BLaER1 (cell line): ENCODE data around the gene CACNA2D3.

Experiments
- H3K27ac ChIP-seq: shearing (Covaris generic); formaldehyde crosslinking; 2 replicates; pipeline ENCODE4 v1.8.1; 2022
- H3K27me3 ChIP-seq: shearing (Covaris generic); formaldehyde crosslinking; 2 replicates; pipeline ENCODE4 v1.8.1; 2022
- H3K36me3 ChIP-seq: shearing (Covaris generic); formaldehyde crosslinking; 2 replicates; pipeline ENCODE4 v1.8.1; 2022
- H3K4me1 ChIP-seq: shearing (Covaris generic); formaldehyde crosslinking; 2 replicates; pipeline ENCODE4 v1.8.1; 2022
- H3K4me2 ChIP-seq: shearing (Covaris generic); formaldehyde crosslinking; 2 replicates; pipeline ENCODE4 v1.8.1; 2022
- H3K4me3 ChIP-seq: shearing (Covaris generic); formaldehyde crosslinking; 2 replicates; pipeline ENCODE4 v1.8.1; 2022
- H3K9ac ChIP-seq: shearing (Covaris generic); formaldehyde crosslinking; 2 replicates; pipeline ENCODE4 v1.8.1; 2022
- H3K9me3 ChIP-seq: shearing (Covaris generic); formaldehyde crosslinking; 2 replicates; pipeline ENCODE4 v1.8.1; 2022
- H4K20me1 ChIP-seq: shearing (Covaris generic); formaldehyde crosslinking; 2 replicates; pipeline ENCODE4 v1.8.1; 2022
- Cebpa-rat ChIP-seq: shearing (Covaris generic); IDR thresholded peaks from 2 replicates; pipeline ENCODE4 v1.8.1; 2022

Gene CACNA2D3

DNA sequence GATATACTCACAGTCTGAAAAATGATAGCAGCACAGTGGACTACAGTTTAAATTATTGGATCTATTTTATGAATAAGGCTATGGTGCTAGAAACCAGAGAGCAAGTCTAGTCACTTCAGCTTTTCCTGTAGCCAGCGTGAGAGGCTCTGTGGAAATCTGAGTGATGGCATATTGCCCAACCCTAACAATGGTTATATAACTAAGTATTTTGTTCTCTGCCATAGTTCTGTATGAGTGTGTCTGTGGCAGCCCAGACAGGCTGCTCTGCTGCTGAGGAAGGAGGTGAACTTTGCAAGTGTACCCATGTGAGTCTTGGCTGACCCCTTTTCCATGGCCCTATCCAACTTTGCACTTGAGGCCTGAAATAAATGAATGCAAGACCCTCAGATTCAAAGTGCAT, 699.9 kb downstream of the CACNA2D3 start:
- TF ChIP-seq Cebpa-rat, result no peak
- Histone ChIP-seq H3K27ac (no peak overlapping the region), H4K20me1 (no peaks in the 10 kb centered on the region), H3K4me3 (no peak overlapping the region), H3K36me3 (no peaks in the 10 kb centered on the region), H3K9ac (no peak overlapping the region), H3K27me3 (no peaks in the 10 kb centered on the region), H3K4me2 (no peak overlapping the region), H3K9me3 (no peaks in the 10 kb centered on the region), H3K4me1 (no peaks in the 10 kb centered on the region)

DNA sequence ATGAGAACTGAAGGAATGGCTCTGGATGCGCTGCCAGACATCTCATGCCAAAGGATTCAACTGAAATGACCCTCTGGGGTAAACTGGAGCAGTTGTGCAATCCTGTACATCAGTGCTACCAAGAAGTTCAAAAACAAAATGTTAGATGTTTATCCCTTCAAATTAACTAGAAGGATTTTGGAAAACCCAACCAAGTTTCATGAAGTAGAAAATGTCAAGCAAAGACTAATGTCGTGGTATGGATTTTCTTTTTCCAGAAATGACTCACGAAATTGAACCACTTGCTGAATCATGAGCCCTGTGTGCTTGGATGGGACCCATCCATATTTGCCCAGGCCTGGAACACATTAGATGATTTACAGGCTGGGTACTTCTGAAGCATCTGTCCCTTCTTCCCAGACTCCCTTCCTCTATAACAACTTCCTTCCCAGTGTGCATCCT, 703.9 kb downstream of the CACNA2D3 start:
- peaks cover 14% of the 10 kb centered on the region for H3K9me3 ChIP-seq
- H3K4me3 ChIP-seq, result no peak overlapping the region
- TF ChIP-seq Cebpa-rat, result no peak
- H3K27ac ChIP-seq, result no peak overlapping the region
- no peaks in the 10 kb centered on the region for H4K20me1 ChIP-seq
- no peaks in the 10 kb centered on the region for H3K36me3 ChIP-seq
- H3K9ac ChIP-seq, result no peak overlapping the region
- H3K4me1 ChIP-seq, result no peaks in the 10 kb centered on the region
- H3K4me2 ChIP-seq, result no peak overlapping the region
- H3K27me3 ChIP-seq, result no peaks in the 10 kb centered on the region

DNA sequence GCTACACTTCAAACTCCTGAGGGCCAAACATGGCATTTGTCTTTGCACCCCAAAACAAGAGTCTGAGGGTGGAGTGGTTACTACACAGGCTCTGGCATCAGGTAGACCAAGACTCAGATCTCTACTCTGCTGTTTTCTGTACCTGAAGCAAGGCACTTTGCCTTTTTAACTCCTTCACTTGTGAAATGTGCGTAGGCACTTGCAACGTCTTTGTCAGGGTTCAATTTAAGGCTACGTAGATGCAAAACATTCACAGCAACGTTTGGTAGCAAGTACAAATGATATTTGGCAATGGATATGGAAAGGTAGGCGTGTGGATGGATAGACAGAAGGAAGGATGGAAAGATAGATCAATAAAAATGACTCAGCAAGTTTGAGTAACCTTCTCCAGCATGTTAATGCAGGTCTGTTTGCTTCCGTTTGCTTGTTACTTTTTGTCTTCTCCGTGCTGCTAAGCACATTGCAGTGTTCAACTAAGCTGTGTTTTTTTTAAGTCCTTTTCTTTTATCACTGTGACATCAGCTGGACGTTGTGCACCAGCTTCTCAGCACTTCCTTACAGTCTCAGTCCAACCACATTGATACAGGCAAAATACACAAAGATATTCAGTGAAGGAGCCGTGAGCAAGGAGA, 704.8 kb downstream of the CACNA2D3 start:
- no peaks in the 10 kb centered on the region for H3K27me3 ChIP-seq
- TF ChIP-seq Cebpa-rat, result no peak
- H3K4me3 ChIP-seq, result no peak overlapping the region
- H3K4me2 ChIP-seq, result no peak overlapping the region
- no peaks in the 10 kb centered on the region for H3K36me3 ChIP-seq
- H3K9me3 ChIP-seq, result peaks cover 14% of the 10 kb centered on the region
- H3K4me1 ChIP-seq, result no peaks in the 10 kb centered on the region
- no peak overlapping the region for H3K9ac ChIP-seq
- no peak overlapping the region for H3K27ac ChIP-seq
- no peaks in the 10 kb centered on the region for H4K20me1 ChIP-seq

DNA sequence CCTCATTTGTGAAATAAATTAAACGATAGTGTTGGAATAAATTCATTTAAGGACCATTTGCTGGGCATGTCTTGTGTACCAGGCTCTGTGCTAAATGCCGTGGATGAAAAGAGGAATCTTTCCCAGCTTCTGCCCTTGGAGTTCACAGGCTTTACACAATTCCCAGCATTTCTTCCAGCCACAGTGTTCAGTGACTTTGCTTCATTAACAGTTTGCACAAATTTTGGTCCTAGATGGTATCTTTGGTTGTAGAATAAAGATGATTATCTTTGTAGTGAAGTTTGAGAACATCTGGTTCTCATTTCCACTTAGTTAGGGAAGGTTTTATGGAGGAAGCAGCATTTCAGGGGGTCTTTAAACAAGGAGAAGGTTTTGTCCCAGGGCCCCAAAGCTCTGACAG, 705.4 kb downstream of the CACNA2D3 start:
- peaks cover 2% of the 10 kb centered on the region; the same call in 1 of the 2 replicates for H3K4me1 ChIP-seq
- no peak overlapping the region for H3K4me3 ChIP-seq
- H3K9ac ChIP-seq, result no peak overlapping the region
- H3K4me2 ChIP-seq, result no peak overlapping the region
- no peak for TF ChIP-seq Cebpa-rat
- H3K27ac ChIP-seq, result no peak overlapping the region
- no peaks in the 10 kb centered on the region for H3K27me3 ChIP-seq
- no peaks in the 10 kb centered on the region for H4K20me1 ChIP-seq
- H3K36me3 ChIP-seq, result no peaks in the 10 kb centered on the region
- H3K9me3 ChIP-seq, result peaks cover 14% of the 10 kb centered on the region

DNA sequence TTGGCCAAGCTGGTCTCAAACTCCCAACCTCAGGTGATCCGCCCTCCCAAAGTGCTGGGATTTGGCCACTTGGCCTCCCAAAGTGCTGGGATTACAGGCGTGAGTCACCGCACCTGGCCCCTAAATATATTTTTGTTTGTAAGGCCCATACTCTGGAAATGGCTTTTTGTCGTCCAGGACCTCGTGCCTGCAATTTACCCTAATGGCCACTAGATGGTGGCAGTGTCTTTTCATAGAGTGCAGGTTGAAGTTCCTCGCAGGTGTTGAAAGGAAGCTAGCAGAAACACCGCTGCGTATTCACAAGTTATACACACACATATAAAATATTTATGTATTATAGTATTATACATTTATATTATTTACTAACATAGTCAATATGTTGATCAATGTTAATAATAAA, 708.3 kb downstream of the CACNA2D3 start:
- Histone ChIP-seq H3K27ac (no peak overlapping the region), H3K9me3 (peaks cover 14% of the 10 kb centered on the region), H3K4me3 (no peak overlapping the region), H3K4me1 (peaks cover 7% of the 10 kb centered on the region; the same call in 1 of the 2 replicates), H3K36me3 (no peaks in the 10 kb centered on the region), H3K27me3 (no peaks in the 10 kb centered on the region), H3K4me2 (no peak overlapping the region), H4K20me1 (no peaks in the 10 kb centered on the region), H3K9ac (no peak overlapping the region)
- no peak for TF ChIP-seq Cebpa-rat

DNA sequence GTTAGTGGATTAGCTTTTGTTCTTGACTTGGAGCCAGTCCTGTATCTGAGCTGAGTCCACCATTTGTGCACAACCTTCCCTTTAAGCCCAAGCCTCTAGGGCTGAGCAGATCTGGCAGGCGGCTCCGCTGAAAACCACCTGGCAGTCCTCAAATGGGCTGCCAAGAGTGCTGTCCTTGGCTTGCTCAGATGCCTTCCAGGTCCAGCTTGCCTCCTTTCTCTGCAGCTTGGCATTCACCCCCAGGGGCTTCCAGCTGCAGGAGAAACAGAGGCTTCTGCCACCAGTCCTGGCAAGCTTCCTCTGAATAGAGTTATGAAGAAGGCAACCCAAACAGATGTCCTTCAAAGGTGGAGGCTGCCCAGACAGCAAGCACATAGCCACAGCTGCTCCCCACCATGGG, 708.8 kb downstream of the CACNA2D3 start:
- Histone ChIP-seq H3K27me3 (no peaks in the 10 kb centered on the region), H3K4me3 (no peak overlapping the region), H3K27ac (no peak overlapping the region), H3K9me3 (peaks cover 14% of the 10 kb centered on the region), H3K4me2 (no peak overlapping the region), H3K9ac (no peak overlapping the region), H4K20me1 (no peaks in the 10 kb centered on the region), H3K36me3 (no peaks in the 10 kb centered on the region), H3K4me1 (peaks cover 7% of the 10 kb centered on the region; the same call in 1 of the 2 replicates)
- TF ChIP-seq Cebpa-rat, result no peak

DNA sequence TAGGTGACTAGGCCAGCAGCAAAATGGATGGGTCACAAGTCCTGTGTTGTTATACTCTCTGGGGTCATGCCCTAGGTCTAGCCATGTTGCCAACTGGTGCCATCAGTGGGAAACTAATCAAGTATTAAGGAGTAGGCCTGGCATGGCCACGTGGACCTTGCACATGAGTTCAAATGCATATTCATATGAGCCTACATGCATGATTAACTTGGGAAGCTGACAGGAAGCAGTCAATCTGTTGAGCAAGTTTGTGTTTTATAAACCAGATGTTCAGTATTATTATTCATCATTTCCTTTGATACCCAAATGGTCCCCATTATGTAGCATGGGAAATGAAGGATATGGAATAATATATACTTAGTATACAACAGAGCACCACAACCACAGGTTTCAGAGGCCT, 710.5 kb downstream of the CACNA2D3 start:
- Histone ChIP-seq H3K9me3 (peaks cover 14% of the 10 kb centered on the region), H4K20me1 (no peaks in the 10 kb centered on the region), H3K36me3 (no peaks in the 10 kb centered on the region), H3K4me2 (no peak overlapping the region), H3K27ac (no peak overlapping the region), H3K4me1 (peaks cover 7% of the 10 kb centered on the region; the same call in 1 of the 2 replicates), H3K4me3 (no peak overlapping the region), H3K27me3 (no peaks in the 10 kb centered on the region), H3K9ac (no peak overlapping the region)
- no peak for TF ChIP-seq Cebpa-rat

DNA sequence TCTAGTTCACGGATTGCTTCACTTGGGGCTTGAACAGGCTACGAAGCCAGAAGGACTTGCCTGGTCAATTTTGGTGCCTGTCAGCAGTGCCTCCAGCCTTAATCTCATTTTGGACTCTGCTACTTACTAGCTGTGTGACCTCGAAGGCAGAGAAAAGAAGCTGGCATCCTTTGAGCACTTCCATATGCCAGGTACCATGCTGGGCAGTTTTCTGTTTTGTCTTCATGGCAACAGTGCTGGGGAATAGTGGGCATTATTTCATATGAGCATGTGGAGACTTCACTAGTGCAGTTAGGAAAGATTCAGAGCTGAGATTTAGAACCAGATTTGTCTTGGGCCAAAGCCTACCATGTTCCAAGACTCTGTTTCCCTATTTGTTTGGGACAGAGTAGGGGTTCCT, 713.3 kb downstream of the CACNA2D3 start:
- peaks cover 7% of the 10 kb centered on the region; the same call in 1 of the 2 replicates for H3K4me1 ChIP-seq
- no peaks in the 10 kb centered on the region for H3K27me3 ChIP-seq
- H3K27ac ChIP-seq, result no peak overlapping the region
- no peak overlapping the region for H3K9ac ChIP-seq
- H4K20me1 ChIP-seq, result no peaks in the 10 kb centered on the region
- no peak overlapping the region for H3K4me2 ChIP-seq
- H3K9me3 ChIP-seq, result peaks cover under 1% of the 10 kb centered on the region; the same call in 1 of the 2 replicates
- no peak for TF ChIP-seq Cebpa-rat
- no peaks in the 10 kb centered on the region for H3K36me3 ChIP-seq
- H3K4me3 ChIP-seq, result no peak overlapping the region

DNA sequence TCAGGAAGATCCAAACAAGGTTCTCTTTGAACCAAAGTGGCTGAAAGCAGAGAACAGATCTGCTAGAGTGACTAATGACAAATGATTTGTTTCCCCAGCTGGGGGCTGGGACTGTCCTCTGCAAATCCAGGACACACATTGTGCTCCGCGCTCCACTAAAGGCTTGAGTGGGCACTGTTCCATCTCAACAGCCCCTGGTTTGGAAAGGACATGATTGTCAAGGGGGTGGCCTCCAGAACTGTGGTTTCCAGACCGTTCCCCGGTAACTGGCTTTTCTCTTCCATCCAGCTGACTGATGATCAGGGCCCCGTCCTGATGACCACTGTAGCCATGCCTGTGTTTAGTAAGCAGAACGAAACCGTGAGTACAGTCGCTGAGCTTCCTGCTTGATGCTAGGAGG, 714.5 kb downstream of the CACNA2D3 start:
- Histone ChIP-seq H4K20me1 (no peaks in the 10 kb centered on the region), H3K36me3 (no peaks in the 10 kb centered on the region), H3K4me2 (no peak overlapping the region), H3K27ac (no peak overlapping the region), H3K9ac (no peak overlapping the region), H3K4me3 (no peak overlapping the region), H3K4me1 (peaks cover 7% of the 10 kb centered on the region; the same call in 1 of the 2 replicates), H3K9me3 (no peaks in the 10 kb centered on the region), H3K27me3 (no peaks in the 10 kb centered on the region)
- no peak for TF ChIP-seq Cebpa-rat

DNA sequence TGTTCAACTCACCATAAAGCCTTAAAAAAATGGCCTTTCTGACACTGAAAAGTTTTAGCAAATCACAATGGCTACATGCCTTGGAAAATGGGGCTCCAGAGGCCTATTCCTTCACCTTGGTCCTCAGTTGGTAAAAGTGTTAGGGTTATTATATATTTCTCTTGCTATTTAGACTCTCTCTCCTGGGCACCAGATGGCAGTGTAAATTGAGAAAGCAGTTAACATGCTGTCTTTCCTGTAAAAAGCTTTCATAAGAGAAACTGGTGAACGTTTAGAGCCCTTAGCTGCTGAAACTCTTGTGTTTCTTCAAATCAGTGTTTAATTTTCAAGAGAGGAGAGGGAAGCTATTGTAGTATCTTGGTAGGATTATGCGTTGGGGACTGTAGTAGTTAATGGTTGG, 715.6 kb downstream of the CACNA2D3 start:
- no peak for TF ChIP-seq Cebpa-rat
- Histone ChIP-seq H3K4me3 (no peak overlapping the region), H3K36me3 (no peaks in the 10 kb centered on the region), H3K9me3 (no peaks in the 10 kb centered on the region), H3K27ac (no peak overlapping the region), H3K27me3 (no peaks in the 10 kb centered on the region), H3K9ac (no peak overlapping the region), H3K4me1 (peaks cover 2% of the 10 kb centered on the region; the same call in 1 of the 2 replicates), H3K4me2 (no peak overlapping the region), H4K20me1 (no peaks in the 10 kb centered on the region)

DNA sequence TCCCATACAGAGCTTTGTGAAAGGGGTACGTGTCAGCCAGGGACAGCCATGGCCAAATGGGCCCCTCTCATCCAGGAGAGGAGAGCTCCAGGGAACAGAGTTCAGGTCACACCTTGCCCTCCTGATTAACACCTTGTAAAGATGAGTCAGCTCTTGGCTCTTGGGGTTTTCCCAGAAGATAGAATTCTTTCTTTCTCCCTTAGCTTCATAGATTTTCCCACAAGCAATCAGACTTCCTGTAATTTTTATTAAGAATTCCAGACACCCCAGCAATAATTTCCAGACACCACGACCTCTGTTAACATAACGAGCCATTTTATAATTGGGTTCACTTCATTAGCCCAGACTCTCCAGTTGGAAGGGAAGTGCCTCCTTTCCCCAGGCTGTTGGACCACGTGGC, 719.1 kb downstream of the CACNA2D3 start:
- no peaks in the 10 kb centered on the region for H3K36me3 ChIP-seq
- H3K27ac ChIP-seq, result no peak overlapping the region
- no peak overlapping the region for H3K9ac ChIP-seq
- no peaks in the 10 kb centered on the region for H3K9me3 ChIP-seq
- no peaks in the 10 kb centered on the region for H4K20me1 ChIP-seq
- TF ChIP-seq Cebpa-rat, result no peak
- no peak overlapping the region for H3K4me3 ChIP-seq
- peaks cover 11% of the 10 kb centered on the region for H3K4me1 ChIP-seq
- no peaks in the 10 kb centered on the region for H3K27me3 ChIP-seq
- no peak overlapping the region for H3K4me2 ChIP-seq
